OCI-LY7 (cell line): ENCODE data around the gene WASF3. TPM values are rescaled to one million over a fixed set of nuclear protein-coding genes. Genes with fewer than 3 reads are reported as not detected.

Experiments used
- BruUV-seq: library from RNA; stranded (reverse); fragments of 400-500 nt; replicated peaks from 2 replicates; lab custom pipeline; 2021; lab: Mats Ljungman, UMichigan
- CTCF ChIA-PET: fragments of 300-600 bp; sonication (Branson Sonifier 250); formaldehyde crosslinking; loops from one replicate; lab custom pipeline; 2022; ENCODE audit warnings: antibody characterized with exemption; ENCODE audit not compliant: unreplicated experiment; lab: Charles Lee
- POLR2A ChIA-PET: fragments of 300-600 bp; sonication (Branson Sonifier 250); formaldehyde crosslinking; loops from one replicate; lab custom pipeline; 2022; ENCODE audit warnings: antibody characterized with exemption; lab: Charles Lee
- DNase-seq: peaks from one replicate; pipeline ENCODE4 v3.0.0-alpha.2; 2015; ENCODE audit warnings: low spot score
- H2AFZ ChIP-seq: fragments of 200-600 bp; sonication (generic), shearing (Covaris generic); 2 replicates; pipeline ENCODE4 v1.6.1; 2014; ENCODE audit warnings: mild to moderate bottlenecking, antibody characterized with exemption, low read length, moderate library complexity
- H3K27ac ChIP-seq: fragments of 200-600 bp; sonication (generic); 2 replicates; pipeline ENCODE4 v1.5.1; 2014; ENCODE audit warnings: mixed run types, low read depth, mild to moderate bottlenecking, moderate library complexity, low read length, inconsistent platforms; ENCODE audit not compliant: poor library complexity, severe bottlenecking
- H3K36me3 ChIP-seq: fragments of 200-600 bp; sonication (generic); 2 replicates; pipeline ENCODE4 v1.6.1; 2014; ENCODE audit warnings: mild to moderate bottlenecking, antibody characterized with exemption, low read length, moderate library complexity, mixed read lengths; ENCODE audit not compliant: insufficient read depth
- H3K4me1 ChIP-seq: fragments of 200-600 bp; sonication (generic); 2 replicates; pipeline ENCODE4 v1.5.1; 2014; ENCODE audit warnings: mild to moderate bottlenecking, low read length; ENCODE audit not compliant: insufficient read depth, poor library complexity, severe bottlenecking
- H3K4me2 ChIP-seq: fragments of 200-600 bp; sonication (generic); 2 replicates; pipeline ENCODE4 v1.6.1; 2014; ENCODE audit warnings: mild to moderate bottlenecking, low read length
- H3K4me3 ChIP-seq: fragments of 200-600 bp; sonication (generic); 2 replicates; pipeline ENCODE4 v1.5.1; 2014; ENCODE audit warnings: mild to moderate bottlenecking, low read depth, low read length; ENCODE audit not compliant: poor library complexity, severe bottlenecking
- H3K79me2 ChIP-seq: fragments of 200-600 bp; sonication (generic); 2 replicates; pipeline ENCODE4 v1.6.1; 2016; ENCODE audit warnings: low read depth, mild to moderate bottlenecking, low read length, moderate library complexity, mixed read lengths; ENCODE audit not compliant: insufficient read depth
- H3K9me2 ChIP-seq: fragments of 200-600 bp; sonication (generic); 2 replicates; pipeline ENCODE4 v1.6.1; 2016; ENCODE audit warnings: mild to moderate bottlenecking, low read length, mixed read lengths; ENCODE audit not compliant: insufficient read depth
- H3K9me3 ChIP-seq: fragments of 200-600 bp; sonication (generic); 2 replicates; pipeline ENCODE4 v1.6.1; 2014; ENCODE audit warnings: mild to moderate bottlenecking, mixed run types, low read length, mixed read lengths
- H4K20me1 ChIP-seq: fragments of 200-600 bp; sonication (generic); 2 replicates; pipeline ENCODE4 v1.6.1; 2014; ENCODE audit warnings: mild to moderate bottlenecking, antibody characterized with exemption, low read length, moderate library complexity, mixed read lengths; ENCODE audit not compliant: insufficient read depth
- EZH2phosphoT487 ChIP-seq: fragments of 200-600 bp; sonication (generic); IDR thresholded peaks from 2 replicates; pipeline ENCODE4 v1.6.1; 2018; ENCODE audit warnings: low read depth, borderline replicate concordance, mild to moderate bottlenecking, mixed run types, antibody characterized with exemption, low read length, moderate library complexity, mixed read lengths
- intact Hi-C: fragments of 100-400 bp; cut with micrococcal nuclease; formaldehyde crosslinking; loops from one replicate; pipeline ENCODE4 v1.10.0; 2022; ENCODE audit not compliant: unreplicated experiment
- total RNA-seq, 2 experiments: library from RNA; depleted of rRNA in 1 of 2; stranded (reverse); fragments of >200 nt in 1 of 2; shearing (Covaris generic) in 1 of 2; gene quantifications; 2 replicates each; pipeline ENCODE4 v1.2.3, GENCODE V29; 2014 to 2022
- TF ChIP-seq, protein P1 (sequence below): fragments of 200-600 bp; sonication (generic); conservative IDR thresholded peaks from 2 replicates; pipeline ENCODE4 v1.5.1; 2014; ENCODE audit warnings: mild to moderate bottlenecking, antibody characterized with exemption, low read length, moderate library complexity, mixed read lengths

WASF3 gene
- total RNA-seq, 2 experiments from 2014 or later, result 0.17 to 0.19 TPM

DNA sequence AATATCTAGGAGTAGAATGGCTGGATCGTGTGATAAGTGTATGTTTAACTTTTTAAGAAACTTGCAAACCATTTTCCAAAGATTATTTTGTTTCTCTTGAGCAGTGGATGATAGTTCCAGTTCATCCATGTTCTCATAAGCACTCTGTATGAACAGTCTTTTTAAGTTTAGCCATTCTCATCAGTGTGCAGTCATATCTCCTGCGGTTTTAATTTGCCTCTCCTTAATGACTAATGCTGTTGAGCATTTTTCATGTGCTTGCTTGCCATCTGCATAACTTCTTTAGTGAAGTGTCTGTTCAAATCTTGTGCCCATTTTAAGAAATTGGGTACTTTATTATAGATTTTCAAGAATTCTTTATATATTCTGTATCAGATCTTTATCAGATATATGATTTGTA, 58.6 kb downstream of the WASF3 start:
- H2AFZ ChIP-seq, result no peak overlapping the region
- POLR2A ChIA-PET, result no interaction called here
- no peaks in the 10 kb centered on the region for H3K36me3 ChIP-seq
- H3K4me2 ChIP-seq, result no peak overlapping the region
- no peak overlapping the region for H3K27ac ChIP-seq
- H3K9me3 ChIP-seq, result no peaks in the 10 kb centered on the region
- intact Hi-C loops, result no loop called here
- DNase-seq, result no peak
- no peaks in the 10 kb centered on the region for H3K9me2 ChIP-seq
- no peaks in the 10 kb centered on the region for H3K4me1 ChIP-seq
- CTCF ChIA-PET, result no interaction called here
- no peaks in the 10 kb centered on the region for H4K20me1 ChIP-seq
- H3K79me2 ChIP-seq, result no peaks in the 10 kb centered on the region
- no peak overlapping the region for H3K4me3 ChIP-seq
- no TSS peak for BruUV-seq
- TF ChIP-seq, protein P1, sequence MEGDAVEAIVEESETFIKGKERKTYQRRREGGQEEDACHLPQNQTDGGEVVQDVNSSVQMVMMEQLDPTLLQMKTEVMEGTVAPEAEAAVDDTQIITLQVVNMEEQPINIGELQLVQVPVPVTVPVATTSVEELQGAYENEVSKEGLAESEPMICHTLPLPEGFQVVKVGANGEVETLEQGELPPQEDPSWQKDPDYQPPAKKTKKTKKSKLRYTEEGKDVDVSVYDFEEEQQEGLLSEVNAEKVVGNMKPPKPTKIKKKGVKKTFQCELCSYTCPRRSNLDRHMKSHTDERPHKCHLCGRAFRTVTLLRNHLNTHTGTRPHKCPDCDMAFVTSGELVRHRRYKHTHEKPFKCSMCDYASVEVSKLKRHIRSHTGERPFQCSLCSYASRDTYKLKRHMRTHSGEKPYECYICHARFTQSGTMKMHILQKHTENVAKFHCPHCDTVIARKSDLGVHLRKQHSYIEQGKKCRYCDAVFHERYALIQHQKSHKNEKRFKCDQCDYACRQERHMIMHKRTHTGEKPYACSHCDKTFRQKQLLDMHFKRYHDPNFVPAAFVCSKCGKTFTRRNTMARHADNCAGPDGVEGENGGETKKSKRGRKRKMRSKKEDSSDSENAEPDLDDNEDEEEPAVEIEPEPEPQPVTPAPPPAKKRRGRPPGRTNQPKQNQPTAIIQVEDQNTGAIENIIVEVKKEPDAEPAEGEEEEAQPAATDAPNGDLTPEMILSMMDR, result no peak
- TF ChIP-seq EZH2phosphoT487, result no peak

GRCh38 chr13:26618726-26619125, 61.2 kb downstream of the WASF3 start:
- H3K9me2 ChIP-seq, result no peaks in the 10 kb centered on the region
- no peak overlapping the region for H2AFZ ChIP-seq
- no peaks in the 10 kb centered on the region for H3K79me2 ChIP-seq
- ChIA-PET POLR2A (no interaction called here), CTCF (no interaction called here)
- 0 out of 2 replicates have a peak, but pooled peaks cover 4% of the 10 kb centered on the region for H3K9me3 ChIP-seq
- no peaks in the 10 kb centered on the region for H3K4me1 ChIP-seq
- H3K4me2 ChIP-seq, result no peak overlapping the region
- BruUV-seq, result no TSS peak
- H3K36me3 ChIP-seq, result no peaks in the 10 kb centered on the region
- no peak overlapping the region for H3K27ac ChIP-seq
- no peak overlapping the region for H3K4me3 ChIP-seq
- H4K20me1 ChIP-seq, result no peaks in the 10 kb centered on the region
- DNase-seq, result no peak
- no peak for TF ChIP-seq EZH2phosphoT487
- TF ChIP-seq, protein P1, result no peak
- intact Hi-C loops, result no loop called here

GRCh38 chr13:26619358-26619757, 61.9 kb downstream of the WASF3 start:
- Histone ChIP-seq H3K9me2 (no peaks in the 10 kb centered on the region), H3K36me3 (no peaks in the 10 kb centered on the region), H3K27ac (no peak overlapping the region), H3K4me2 (no peak overlapping the region), H3K9me3 (peaks cover 10% of the 10 kb centered on the region; the same call in 1 of the 2 replicates), H3K4me1 (no peaks in the 10 kb centered on the region), H4K20me1 (no peaks in the 10 kb centered on the region), H3K4me3 (no peak overlapping the region), H3K79me2 (no peaks in the 10 kb centered on the region), H2AFZ (no peak overlapping the region)
- no peak for DNase-seq
- ChIA-PET POLR2A (no interaction called here), CTCF (no interaction called here)
- BruUV-seq, result no TSS peak
- intact Hi-C loops, result no loop called here
- no peak for TF ChIP-seq EZH2phosphoT487
- TF ChIP-seq, protein P1, result no peak
